SIG-M5 treated with dmso at 0.1 percent for 504 hours (cell line): ENCODE measurements around the gene ZNF80.

Experiments
- DNase-seq: peaks from one replicate; lab custom pipeline; 2025; ENCODE audit not compliant: unreplicated experiment; lab: John Stamatoyannopoulos, UW

Gene ZNF80

DNA sequence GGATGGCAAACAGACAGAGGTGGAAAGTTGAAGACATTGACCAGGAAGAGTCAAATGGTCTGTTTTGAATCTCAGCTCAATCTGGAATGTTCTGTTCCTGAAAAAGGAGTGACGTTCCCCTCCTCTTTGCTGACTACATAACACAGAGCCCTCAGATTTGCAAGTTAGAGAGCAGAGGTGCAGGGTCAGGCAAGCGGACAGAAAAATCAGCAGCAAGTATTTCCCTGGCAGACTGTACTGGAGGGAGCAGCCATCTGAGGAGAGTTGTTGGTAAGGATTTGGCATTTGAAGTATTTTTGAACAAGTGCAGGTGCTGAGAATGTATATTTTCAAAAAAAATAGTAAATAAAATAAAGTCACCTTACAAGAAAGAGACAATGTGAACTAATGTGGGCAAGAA, 17.6 kb downstream of the ZNF80 start:
- no peak for DNase-seq

DNA sequence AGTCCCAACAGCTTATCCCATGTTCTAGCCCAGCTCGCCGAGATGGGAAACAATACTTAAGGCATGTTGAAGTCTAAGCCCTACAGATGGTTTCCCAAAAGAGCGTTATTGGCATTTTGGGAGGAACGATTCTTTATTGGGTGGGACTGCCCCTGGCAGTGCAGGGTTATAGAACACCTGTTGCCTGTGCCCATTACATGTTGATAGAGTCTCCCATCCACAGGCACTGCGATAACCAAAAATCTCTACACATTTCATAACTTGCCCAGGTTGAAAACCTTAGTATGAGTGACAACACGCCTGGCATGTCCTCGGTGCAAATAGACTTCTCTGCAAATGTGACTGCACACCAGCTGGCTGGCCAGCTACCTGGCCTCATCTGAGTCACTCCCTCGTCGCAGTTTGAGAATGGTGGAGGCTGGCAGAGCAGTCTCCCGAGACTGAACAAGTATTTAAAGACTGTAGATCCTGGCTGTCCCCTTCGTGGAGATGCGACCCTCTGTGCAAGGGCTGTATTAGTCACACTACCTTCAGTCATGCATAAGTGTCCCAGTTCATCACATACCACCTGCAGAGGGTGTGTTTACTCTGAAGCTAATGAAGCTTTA, 18.7 kb downstream of the ZNF80 start:
- DNase-seq, result no peak

DNA sequence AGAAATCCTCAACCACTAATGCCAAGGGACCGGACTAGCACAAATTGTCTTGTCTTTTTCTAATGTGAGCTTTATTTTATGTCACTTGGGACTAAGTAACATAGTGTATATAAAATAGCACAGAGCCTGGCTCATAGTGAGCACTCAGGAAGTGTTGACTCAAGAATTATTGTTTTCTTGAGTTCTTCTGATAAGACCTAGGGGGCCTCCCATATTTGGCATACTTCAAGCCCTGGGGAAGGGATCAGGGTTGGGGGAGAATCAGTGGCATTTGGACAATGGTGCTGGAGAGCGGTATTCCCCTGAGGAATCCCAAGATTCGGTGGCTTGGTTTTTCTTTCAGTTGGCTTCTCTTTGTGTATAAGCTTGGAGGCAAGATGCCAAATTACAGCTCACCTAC, 19.4 kb downstream of the ZNF80 start:
- DNase-seq, result no peak

DNA sequence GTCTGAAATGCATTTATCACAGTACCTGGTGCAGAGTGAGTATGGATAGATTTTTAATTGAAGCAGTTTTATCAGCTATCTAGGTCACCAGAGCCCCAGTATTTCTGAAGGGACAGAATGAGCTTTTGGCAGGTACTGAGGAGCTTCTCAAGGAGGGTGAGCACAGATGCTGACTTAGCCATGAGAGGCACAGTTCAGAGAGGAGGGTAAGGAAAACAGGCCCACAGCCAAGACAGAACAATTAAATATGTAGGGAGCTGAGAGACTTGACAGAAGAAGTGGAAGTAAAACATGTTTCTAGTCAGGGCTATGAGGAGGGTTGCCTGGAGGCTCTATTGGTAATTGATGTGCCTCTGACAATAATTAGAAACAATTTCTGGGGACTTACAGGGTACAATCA, 20.1 kb downstream of the ZNF80 start:
- DNase-seq, result no peak

DNA sequence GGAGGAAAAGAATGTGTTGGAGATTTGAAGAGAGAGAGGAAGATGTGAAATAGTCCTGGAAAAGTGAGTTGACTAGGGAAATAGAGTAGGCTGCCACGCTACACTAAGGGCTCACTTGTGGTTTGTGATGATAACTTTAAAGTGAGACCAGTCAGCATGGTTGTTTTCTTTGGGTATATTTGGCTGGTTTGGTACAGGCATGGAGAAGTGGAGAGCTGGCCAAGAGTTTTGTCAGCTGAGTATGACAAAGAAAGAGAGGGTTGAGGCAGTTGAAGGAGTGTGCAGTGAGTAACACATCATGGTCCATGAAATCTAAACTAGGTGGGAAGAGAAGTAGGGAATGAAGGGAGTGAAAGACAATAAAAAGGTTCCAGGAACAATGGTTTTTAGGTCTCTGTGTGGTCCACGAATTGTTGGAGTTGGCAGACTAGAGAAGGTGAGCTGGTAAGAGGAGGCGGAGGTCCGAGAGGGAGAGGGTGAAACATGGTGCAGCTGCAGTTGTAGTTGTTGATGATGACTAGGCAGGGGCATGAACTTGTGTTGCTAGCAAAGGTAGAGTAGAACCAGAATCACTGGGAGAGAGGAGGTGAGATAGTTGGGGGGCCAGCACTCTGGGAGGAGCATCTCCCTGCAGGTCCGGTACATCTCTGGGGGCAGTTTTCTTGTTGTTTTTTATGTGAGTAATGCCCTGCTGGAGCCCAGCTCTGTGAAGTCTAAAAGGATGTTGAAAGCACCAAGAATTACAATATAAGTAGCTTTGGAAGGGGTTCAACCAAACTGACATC, 21.0 kb downstream of the ZNF80 start:
- DNase-seq, result no peak

DNA sequence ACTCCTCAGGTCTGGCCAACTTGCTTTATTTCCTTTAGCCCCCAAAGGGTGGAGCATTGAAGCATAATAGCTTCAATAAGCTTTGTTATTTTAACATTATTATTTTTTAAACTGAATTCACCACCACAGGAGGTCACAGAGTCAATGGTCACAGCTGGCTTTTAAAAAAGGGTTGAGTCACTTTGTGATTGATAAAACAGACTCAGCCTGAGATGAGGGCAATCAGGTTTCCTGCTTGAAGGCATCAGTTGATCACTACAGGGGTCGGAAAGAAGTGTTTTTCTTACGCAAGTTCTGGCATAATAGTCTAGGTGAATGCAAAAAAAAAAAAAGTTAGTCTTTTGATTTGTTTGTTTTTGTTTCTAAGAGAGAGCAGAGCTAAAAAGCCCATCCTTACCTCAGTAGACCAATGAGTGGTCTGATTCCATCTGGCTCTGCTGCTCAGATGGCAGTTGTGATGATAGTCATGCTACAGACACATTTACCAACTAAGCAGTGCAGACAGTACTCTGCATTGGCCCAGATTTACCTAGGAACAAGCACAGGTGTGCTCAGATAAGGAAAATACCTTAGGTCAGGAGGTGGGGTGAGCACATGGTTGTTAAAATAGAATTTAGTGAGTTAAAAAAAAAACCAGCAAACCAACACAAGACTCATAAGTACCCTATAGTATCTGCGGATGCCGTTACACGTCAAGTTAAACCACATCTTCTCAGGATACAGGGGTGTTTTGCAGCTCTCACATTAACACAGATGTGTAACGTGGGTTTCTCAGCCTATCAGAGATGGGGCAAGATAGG, 22.6 kb downstream of the ZNF80 start:
- DNase-seq, result no peak

DNA sequence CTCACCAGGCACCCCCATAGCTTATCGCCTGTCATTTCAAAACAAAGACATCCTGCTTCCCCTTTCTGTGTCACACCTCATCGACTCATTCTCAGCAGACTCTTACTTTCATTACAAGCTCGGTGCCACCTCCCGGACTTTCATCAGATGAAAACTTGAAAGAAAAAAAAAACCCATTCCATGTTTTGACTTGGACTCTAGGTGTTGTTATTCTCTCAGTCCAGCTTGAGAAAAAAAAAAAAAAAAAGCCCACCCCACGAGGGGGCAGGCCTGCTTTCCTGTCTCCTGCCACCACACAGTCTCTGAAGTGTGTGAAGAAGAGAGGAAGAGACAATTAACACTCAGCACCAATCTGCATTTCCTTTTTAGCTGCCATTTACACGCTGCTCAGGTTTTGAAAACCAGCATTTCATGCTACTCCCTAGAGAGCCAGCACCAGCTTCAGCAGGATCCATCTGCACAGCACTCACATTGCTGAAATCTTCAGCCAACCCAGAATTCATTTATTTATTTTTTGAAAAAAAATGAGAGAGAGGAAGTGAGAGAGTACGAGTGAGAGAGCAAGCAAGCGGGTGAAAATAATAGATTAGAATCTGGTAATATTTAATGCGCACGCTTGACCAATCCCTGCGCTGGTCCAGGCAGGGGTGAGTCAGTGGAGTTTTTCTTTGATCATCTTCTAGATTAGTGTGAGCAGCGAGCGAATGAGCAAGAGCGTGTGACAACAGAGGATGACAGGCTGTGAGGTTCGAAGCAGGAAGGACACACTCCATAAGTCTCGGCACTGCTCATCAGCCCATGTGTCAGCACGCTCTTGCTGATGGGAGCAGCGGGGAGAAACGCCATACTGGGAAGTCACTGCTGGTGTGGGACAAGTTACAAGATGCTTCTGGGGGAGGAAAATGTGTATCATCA, 23.5 kb downstream of the ZNF80 start:
- peak; percentile 57 for DNase-seq

DNA sequence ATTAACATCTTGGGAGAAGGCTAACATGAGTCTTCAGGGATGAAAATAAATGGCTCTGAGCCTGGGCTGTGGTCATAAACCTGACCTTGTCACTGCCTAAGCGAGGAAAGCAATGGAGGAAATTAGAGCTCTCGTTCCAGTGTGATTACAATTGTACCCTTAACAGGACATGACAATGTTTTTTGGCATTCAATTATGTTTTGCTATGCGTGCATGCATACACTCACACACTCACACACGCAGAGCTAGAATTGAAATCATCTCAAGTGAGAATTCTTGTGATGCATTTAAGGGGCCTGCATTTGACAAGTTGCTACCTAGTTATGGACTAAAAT, 24.1 kb downstream of the ZNF80 start:
- no peak for DNase-seq

DNA sequence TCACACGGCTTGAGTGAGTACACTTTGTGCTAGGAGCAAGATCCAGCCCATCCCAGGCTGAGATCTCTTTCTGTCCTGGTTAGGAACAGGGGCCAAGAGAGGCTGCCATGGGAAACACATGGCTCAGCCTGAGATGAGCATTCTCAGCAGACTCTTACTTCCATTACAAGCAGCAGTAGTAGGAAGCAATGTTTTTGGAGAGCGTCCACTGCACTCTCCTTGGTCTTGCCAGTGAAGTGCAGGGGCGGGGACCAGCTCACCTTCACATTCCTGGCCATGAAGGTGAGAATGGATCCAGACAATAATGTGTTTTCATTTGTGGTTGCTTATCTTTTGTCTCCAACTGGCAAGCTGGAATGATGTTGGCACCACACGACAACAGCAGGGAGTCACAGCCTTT, 24.7 kb downstream of the ZNF80 start:
- no peak for DNase-seq

DNA sequence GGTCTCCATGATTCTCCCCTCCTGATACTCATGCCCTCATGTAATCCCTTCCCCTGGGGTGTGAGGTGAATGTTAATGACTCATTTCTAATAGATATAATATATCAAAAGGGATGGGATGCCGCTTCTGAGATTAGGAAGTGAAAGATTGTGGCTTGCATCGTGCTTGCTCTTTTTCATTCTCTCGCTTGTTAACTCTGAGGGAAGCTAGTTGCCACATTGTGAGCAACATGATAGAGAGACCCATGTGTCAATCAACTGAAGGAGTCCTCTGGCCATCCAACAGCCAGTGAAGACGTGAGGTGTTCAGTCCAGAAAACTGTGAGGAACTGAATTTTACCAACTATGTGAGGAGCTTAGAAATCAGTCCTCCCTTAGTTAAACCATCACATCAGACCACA, 29.6 kb downstream of the ZNF80 start:
- DNase-seq, result no peak

DNA sequence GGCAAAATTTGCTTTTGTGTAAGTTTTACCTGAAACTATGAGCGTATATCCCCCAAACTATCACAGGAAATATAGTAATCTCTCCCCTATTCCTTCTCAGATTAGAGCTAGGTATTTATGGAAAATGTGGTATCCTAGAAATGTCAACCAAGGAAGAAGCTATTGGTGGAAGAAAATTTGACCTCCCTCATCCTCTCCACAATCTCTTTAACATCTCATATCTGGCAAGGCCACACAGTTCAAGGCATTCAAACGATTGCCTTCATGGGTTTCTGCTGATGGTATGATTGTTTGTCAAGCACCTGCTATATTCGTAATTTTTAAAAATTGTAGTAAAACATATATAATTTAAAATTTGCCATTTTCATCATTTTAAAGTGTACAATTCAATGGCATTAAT, 31.0 kb downstream of the ZNF80 start:
- DNase-seq, result no peak

DNA sequence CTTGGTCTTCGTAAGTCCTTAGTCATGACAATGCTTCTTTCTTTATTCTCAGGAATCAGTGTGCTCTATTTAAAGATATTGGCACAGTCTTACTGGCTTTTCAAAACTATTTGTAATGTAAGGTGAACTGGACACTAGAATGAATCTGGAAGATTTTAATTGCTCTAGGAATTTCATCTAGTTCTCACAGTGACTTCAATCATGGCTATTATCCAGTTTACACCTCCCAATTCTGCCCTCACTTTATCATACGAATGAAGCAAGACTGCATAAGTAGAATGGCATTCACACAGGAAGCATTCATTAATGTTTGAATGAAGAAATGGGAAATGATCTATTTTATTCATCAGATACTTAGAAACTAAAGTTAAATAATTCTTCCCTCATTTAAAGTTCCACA, 31.8 kb downstream of the ZNF80 start:
- DNase-seq, result no peak

DNA sequence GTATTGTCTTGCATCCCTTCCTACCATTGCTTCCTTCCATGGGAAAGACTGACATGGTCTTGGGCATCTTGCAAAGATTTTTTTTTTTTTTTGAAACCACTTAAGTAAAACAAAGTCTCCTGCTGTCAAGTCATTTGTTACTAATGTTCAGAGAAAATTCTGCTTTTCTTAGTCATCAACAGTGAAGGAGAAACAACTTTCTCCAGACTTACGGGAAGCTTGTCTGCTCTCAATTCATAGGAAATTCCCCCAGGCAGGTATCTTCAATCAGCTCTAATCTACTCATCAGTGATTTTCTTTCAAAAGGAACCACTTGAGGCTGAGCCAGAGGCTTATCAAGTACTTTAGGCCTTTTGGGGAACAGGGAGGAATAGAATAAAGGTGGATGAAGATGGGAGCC, 42.6 kb downstream of the ZNF80 start:
- DNase-seq, result no peak

DNA sequence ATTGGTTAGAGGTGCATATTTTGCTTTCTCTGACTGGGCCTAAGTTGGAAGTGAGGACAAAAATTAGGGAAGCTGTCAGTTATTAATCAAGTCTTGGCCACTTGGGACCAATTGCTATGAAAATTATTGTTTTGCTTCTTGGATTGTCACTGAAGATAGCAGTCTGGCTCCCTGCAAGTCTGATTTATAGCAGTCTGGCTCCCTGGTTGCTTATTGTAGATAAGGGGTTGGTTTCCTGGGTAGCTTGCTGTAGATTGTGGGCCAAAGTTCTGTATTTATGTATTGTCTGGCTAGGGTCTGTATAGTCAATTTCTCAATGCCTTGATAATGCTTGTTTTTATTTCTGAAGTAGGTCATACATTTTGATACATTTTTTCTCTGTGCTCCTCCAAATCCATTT, 45.2 kb downstream of the ZNF80 start:
- no peak for DNase-seq

DNA sequence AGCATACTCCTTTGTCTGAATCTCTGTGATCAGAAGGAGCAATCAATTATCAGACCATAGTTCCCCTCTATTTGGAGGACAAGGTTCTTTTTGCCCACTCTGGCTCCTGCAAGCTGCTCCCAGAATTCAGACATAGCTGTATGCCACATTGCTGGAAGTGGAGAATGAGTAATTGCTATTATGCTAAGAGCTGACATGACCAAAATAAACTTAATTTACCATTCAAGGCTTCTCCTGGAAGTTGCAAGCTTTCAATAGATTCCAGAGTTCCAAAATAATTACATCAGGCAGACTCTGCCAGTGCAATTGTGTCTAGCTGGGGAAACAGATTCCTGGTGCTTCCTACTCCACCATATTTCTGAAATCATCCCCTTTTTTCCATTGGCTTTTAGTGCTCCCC, 50.9 kb downstream of the ZNF80 start:
- DNase-seq, result no peak
